Activated T-cell treated with anti-CD3 and anti-CD28 coated beads, Interleukin-2, amount 50 U/mL, for 4 hours (primary cell): Measurements from ENCODE around the gene FLNB. TPM values are rescaled to one million over a fixed set of nuclear protein-coding genes. Genes with fewer than 3 reads are reported as not detected.

Experiments used
- ATAC-seq, 2 donors: fragments of 200-7000 bp; cut with Tn5 transposase; one replicate each; pipeline ENCODE4 v1.10.0; 2021
- DNase-seq: peaks from one replicate; pipeline ENCODE4 v3.0.0-alpha.2; 2020
- H3K27me3 Mint-ChIP-seq: one replicate; pipeline ENCODE4 v1.8.0; 2021; ENCODE audit warnings: low read depth, mixed read lengths
- H3K36me3 Mint-ChIP-seq: one replicate; pipeline ENCODE4 v1.8.0; 2022; ENCODE audit warnings: mixed read lengths; ENCODE audit not compliant: insufficient read depth
- H3K4me1 Mint-ChIP-seq: one replicate; pipeline ENCODE4 v1.8.0; 2021; ENCODE audit warnings: low read depth, mixed read lengths
- H3K4me3 Mint-ChIP-seq: one replicate; pipeline ENCODE4 v1.8.0; 2021; ENCODE audit warnings: mild to moderate bottlenecking, moderate library complexity, mixed read lengths
- H3K9me3 Mint-ChIP-seq: one replicate; pipeline ENCODE4 v1.8.0; 2021; ENCODE audit warnings: mixed read lengths
- total RNA-seq, 3 donors: library from RNA; stranded (reverse); gene quantifications; one replicate each; pipeline ENCODE4 v1.2.1, GENCODE V29; 2021

Gene FLNB
- total RNA-seq, 3 donors from 2014 or later: 16.4 to 23.4 (median 19.4) TPM

DNA sequence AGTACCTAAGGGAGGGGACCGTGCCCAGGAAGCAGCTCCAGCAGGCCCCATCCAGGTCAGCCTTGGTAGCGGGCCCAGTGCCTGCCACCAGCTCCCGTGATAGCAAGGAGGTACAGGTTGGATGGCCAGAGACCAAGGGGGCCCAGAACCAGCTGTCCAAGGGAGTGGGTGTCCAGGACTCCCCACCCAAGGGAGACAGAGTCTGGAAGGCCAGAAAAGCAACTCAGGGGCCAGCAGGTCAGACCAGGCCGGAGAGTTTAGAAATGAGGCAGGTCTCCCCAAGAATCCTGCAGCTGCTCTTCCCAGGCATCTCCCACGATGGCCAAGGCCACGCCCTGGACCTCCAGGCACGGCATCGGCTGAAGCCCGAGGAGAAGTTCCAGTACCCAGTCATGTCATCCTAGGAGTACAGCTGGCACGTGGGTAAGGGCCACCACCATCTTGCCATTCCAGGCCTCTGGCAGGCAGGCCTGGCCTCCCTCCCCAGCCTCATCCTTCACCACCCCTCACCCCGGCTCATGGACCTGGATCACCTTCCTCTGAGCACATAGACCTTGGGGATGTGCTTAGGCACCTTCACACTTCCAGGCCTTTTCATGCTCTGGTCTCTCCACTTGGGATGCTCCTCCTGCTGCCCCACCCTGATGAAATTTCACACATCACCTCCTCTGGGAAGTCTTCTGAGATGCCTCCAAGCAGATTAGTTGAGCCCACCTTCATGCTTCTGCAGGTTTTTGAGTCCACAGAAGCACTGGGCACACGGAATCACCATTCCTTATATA, 172.1 kb downstream of the FLNB start:
- ATAC-seq (no peak), DNase-seq (no peak)
- H3K4me3 Mint-ChIP-seq: no peak overlapping the region
- no peaks in the 10 kb centered on the region for H3K27me3 Mint-ChIP-seq
- H3K9me3 Mint-ChIP-seq: no peaks in the 10 kb centered on the region
- no peaks in the 10 kb centered on the region for H3K36me3 Mint-ChIP-seq
- peaks cover 11% of the 10 kb centered on the region for H3K4me1 Mint-ChIP-seq

DNA sequence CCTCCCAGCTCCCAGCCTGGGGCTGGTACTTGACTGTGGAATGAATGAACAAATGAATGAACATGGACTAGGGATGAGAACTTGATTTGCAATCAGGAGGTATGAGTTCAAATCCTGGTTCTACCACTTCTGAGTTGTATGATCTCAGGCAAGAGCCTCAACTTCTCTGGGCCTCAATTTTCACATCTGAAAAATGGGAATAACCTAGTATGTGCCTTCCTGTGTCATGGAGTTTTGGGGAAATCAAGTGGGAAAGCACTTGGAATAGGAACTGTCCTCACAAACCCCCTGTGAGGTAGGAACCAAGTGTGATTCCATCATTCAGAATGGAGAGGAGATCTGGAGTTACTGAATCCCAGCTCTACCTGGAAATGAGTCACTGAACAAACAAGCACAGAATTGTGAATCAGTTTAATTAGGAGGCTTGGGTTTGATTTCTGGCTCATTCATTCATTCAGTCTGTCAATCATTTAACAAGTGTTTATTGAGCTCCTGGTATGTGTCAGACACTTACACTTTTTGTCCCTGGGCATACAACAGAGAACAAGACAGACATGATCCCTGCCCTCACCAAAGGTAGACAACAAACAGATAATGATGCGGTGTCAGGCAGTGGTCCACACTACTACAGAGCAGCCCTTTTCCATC, 172.8 kb downstream of the FLNB start:
- peaks cover 11% of the 10 kb centered on the region for H3K4me1 Mint-ChIP-seq
- ATAC-seq (no peak), DNase-seq (no peak)
- H3K9me3 Mint-ChIP-seq: no peaks in the 10 kb centered on the region
- no peaks in the 10 kb centered on the region for H3K27me3 Mint-ChIP-seq
- H3K4me3 Mint-ChIP-seq: no peak overlapping the region
- no peaks in the 10 kb centered on the region for H3K36me3 Mint-ChIP-seq

DNA sequence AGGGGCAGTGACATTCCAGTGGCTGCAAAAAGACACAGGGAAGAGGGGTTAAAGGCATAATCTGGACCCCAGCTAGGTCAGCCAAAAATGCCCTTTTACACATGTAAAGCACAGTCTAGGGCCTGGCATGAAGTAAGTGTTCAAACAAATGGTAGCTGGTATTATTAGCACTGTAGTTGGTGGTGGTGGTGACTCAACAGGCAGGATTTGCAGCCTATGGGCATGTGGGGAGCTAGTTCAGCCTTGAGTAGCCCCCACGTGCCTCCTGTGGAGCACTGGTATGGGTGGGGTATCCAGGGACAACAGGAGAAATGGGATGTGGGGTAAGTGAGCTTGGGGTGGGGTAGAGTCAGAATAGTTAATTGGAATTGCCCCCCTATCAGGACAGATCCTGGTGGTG, 175.0 kb downstream of the FLNB start:
- DNase-seq: no peak
- ATAC-seq: no peak
- Mint-ChIP-seq H3K27me3 (no peaks in the 10 kb centered on the region), H3K9me3 (no peaks in the 10 kb centered on the region), H3K4me1 (peaks cover 8% of the 10 kb centered on the region), H3K36me3 (no peaks in the 10 kb centered on the region), H3K4me3 (no peak overlapping the region)

DNA sequence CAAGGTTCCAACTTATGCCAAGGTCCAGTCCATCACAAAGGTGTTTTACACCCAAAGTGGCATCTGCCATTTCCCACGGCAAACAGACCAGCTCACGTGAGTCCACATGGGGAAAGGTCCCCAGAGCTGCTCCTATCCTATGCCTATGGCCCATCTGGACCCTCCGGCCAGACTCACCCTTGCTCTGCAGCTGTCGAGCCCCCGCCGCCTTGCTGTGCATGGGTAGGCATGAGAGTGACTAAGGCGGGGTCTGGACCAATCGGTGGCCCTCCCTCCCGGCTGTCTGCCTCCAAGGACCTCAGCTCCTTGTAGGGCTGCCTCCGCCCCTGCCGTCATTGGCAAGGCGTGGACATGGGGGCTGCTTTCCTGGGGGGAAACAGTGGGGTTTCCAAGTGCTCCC, 175.7 kb downstream of the FLNB start:
- no peaks in the 10 kb centered on the region for H3K9me3 Mint-ChIP-seq
- ATAC-seq (no peak), DNase-seq (no peak)
- no peaks in the 10 kb centered on the region for H3K36me3 Mint-ChIP-seq
- H3K4me3 Mint-ChIP-seq: no peak overlapping the region
- no peaks in the 10 kb centered on the region for H3K27me3 Mint-ChIP-seq
- peaks cover 1% of the 10 kb centered on the region for H3K4me1 Mint-ChIP-seq

DNA sequence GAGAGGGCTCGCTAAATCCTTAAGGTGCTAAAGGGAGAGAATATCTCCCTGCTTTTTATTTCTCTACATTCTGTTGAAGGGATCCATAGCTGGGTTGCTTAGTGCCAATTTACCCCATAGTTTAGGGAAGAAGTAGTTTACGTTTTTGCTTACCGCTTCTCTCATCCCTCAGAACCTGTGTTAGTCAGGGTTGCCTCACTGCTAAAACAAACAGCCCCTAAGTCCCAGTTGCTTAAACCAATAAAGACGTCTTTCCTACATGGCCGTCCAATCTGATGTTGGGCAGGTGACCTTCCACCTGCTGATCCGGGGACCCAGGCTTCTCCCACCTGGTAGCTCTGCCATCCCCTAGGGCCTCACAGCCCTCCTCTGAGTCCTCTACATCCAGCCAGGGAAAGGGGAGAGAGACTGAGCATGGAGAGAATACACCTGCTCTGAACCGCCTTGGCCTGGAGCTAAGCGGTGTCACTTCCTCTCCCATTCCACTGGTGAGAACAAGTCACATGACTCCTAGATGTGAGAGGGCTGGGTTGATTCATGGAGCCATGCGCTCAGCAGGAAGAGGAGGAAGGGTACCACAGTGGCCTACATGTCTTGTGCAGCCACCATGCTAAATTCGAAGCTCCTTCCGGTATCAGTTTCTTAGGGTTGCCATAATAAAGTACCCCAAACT, 176.2 kb downstream of the FLNB start:
- Mint-ChIP-seq H3K36me3 (no peaks in the 10 kb centered on the region), H3K27me3 (no peaks in the 10 kb centered on the region), H3K4me1 (no peaks in the 10 kb centered on the region), H3K4me3 (no peak overlapping the region), H3K9me3 (no peaks in the 10 kb centered on the region)
- ATAC-seq: no peak
- no peak for DNase-seq

DNA sequence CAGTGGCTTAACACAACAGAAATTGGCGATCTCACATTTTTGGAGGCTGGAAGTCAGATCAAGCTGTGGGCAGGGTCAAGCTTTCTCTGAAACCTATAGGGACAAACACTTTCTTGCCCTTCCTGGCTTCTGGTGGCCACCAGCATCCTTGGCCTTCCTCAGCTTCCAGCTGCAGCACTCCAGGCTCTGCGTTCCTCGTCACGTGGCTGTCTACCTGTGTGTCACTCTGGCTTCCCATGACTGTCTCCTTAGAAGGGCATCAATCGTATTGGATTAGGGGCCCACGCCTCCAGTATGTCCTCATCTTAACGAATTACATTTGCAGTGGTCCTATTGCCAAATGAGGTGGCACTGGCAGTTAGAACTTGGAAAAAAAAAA, 176.7 kb downstream of the FLNB start:
- H3K27me3 Mint-ChIP-seq: no peaks in the 10 kb centered on the region
- H3K4me1 Mint-ChIP-seq: no peaks in the 10 kb centered on the region
- no peaks in the 10 kb centered on the region for H3K36me3 Mint-ChIP-seq
- no peak for ATAC-seq
- no peak overlapping the region for H3K4me3 Mint-ChIP-seq
- no peaks in the 10 kb centered on the region for H3K9me3 Mint-ChIP-seq
- no peak for DNase-seq

DNA sequence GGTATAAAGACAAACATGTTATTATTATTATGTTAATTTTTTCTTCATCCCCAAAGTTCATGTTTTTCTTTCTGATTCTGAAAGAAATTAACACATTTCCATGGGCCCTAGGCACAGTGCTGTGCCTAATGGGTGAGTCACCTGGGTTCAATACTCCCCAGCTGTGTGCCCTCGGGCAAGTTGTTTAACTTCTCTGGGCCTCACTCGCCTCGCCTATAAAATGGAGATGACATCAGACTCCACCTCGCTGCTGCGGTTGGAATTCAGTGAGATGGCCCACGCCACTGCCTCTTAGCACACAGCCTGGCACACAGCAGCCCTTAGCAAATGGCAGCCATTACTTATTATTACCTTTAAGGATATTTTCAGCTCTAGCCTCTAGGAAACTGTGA, 179.9 kb downstream of the FLNB start:
- H3K4me3 Mint-ChIP-seq: no peak overlapping the region
- H3K27me3 Mint-ChIP-seq: no peaks in the 10 kb centered on the region
- no peaks in the 10 kb centered on the region for H3K4me1 Mint-ChIP-seq
- ATAC-seq: no peak
- H3K36me3 Mint-ChIP-seq: no peaks in the 10 kb centered on the region
- no peak for DNase-seq
- H3K9me3 Mint-ChIP-seq: no peaks in the 10 kb centered on the region

DNA sequence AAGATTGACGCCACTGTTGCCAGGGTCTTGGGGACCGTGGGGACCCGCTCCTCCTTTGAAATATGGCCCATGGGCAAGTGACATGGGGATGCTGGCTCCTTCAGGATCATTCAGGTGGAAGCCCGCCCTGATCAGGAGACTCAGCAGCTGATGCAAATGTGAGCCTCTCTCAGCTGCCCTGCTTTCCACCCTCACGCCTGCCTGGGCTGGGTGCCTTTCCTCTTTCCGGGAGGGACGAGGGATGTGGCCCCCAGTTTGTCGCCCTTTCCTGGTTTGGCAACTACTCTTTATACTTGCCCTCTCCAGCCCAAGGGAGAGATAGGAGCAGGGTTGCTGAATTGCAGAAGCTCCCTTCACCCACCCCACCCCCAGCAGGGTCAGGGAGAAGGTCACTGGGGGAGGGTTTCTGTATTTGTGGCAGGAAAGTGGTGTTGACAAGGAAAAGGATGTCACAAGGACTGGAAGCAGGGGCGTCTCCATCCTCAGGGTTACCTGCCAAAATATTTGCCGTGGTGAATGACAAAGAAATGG, 180.8 kb downstream of the FLNB start:
- ATAC-seq: no peak
- H3K4me1 Mint-ChIP-seq: no peaks in the 10 kb centered on the region
- no peak for DNase-seq
- H3K27me3 Mint-ChIP-seq: no peaks in the 10 kb centered on the region
- no peaks in the 10 kb centered on the region for H3K36me3 Mint-ChIP-seq
- H3K9me3 Mint-ChIP-seq: no peaks in the 10 kb centered on the region
- no peak overlapping the region for H3K4me3 Mint-ChIP-seq

DNA sequence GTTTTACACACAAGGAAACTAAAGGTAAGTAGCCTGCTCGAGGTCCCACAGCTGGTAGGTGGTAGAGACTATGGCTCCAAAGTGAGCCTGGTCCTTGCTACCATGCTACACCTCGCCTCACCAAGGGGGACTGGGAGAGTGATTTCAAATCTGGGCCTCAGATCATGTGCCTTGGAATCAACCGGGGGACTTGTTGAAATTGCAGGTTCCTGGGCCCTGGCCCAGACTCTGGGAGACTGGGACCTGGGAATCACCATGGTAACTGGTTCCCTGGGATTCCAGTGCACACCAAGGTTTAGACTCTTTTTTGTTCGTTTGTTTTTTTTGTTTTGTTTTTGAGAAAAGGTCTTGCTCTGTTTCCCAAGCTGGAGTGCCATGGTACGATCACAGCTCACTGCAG, 181.5 kb downstream of the FLNB start:
- no peaks in the 10 kb centered on the region for H3K27me3 Mint-ChIP-seq
- H3K4me3 Mint-ChIP-seq: no peak overlapping the region
- H3K36me3 Mint-ChIP-seq: no peaks in the 10 kb centered on the region
- ATAC-seq (no peak), DNase-seq (no peak)
- H3K9me3 Mint-ChIP-seq: no peaks in the 10 kb centered on the region
- no peaks in the 10 kb centered on the region for H3K4me1 Mint-ChIP-seq

DNA sequence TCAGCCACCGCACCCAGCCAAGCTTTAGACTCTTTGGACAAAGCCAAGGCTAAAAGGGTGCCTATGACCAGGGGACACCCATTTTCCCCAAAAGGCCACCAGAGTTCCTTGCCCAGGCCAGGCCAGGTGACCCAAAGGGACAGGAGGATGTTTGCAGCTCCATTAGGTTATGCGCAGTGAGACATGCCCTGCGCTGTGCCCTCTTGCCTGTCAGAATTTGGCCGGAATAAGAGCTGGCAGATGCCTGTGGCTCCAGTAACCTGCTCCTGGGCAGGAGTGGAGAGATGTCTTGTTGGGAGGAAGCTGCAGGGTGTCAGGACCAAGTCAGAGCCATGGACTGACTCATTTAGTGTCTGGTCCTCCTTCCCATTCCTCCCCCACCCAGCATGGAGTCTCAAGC, 182.1 kb downstream of the FLNB start:
- H3K9me3 Mint-ChIP-seq: no peaks in the 10 kb centered on the region
- no peaks in the 10 kb centered on the region for H3K27me3 Mint-ChIP-seq
- no peak for ATAC-seq
- H3K4me3 Mint-ChIP-seq: no peak overlapping the region
- no peaks in the 10 kb centered on the region for H3K36me3 Mint-ChIP-seq
- no peaks in the 10 kb centered on the region for H3K4me1 Mint-ChIP-seq
- no peak for DNase-seq

DNA sequence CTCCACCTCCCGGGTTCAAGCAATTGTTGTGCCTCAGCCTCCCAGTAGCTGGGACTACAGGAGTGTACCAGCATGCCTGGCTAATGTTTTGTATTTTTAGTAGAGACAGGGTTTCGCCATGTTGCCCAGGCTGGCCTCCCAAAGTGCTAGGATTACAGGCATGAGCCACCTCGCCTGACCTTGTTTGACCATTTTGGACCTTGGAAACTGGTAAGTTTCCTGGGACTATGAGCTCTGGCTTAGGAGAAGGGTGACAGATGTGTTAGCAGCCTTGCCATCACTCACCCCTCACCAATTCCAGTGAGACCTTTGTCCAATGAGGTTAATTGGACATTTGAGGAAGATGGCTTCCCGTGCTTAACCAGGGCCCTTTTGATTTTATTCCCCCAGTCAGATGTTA, 182.7 kb downstream of the FLNB start:
- Mint-ChIP-seq H3K36me3 (no peaks in the 10 kb centered on the region), H3K27me3 (no peaks in the 10 kb centered on the region), H3K9me3 (no peaks in the 10 kb centered on the region), H3K4me3 (no peak overlapping the region), H3K4me1 (no peaks in the 10 kb centered on the region)
- no peak for DNase-seq
- ATAC-seq: no peak

DNA sequence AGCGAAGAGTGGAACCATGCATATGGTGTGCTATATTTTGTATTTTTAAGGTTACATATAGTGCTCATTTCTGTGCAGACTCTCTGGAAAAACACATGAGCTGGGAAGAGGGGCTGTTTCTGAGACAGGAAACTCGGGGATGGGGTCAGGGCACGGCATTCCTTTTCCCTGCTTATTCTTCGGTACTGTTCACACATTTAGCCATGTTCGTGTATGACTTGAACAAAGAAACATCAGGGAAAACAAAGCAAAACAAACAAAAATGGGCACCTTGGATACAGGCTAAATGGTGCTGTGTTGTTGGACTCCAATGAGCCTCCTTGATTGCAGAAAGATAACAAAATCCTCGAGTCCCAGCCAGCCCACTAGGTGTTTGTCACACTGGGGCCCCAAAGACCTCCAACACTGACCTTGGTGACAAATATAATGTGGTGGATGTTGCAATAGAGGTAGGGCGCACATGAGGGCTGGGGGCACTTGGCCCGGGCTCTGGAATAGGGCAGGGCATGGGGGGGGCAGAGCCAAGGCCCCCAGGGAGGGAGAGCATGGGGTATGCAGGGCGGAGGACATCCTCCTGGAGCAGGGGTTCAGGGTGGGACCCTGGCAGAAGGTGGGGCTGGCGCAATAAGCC, 183.3 kb downstream of the FLNB start:
- DNase-seq (no peak), ATAC-seq (no peak)
- no peak overlapping the region for H3K4me3 Mint-ChIP-seq
- H3K9me3 Mint-ChIP-seq: no peaks in the 10 kb centered on the region
- H3K4me1 Mint-ChIP-seq: no peaks in the 10 kb centered on the region
- no peaks in the 10 kb centered on the region for H3K36me3 Mint-ChIP-seq
- H3K27me3 Mint-ChIP-seq: no peaks in the 10 kb centered on the region

DNA sequence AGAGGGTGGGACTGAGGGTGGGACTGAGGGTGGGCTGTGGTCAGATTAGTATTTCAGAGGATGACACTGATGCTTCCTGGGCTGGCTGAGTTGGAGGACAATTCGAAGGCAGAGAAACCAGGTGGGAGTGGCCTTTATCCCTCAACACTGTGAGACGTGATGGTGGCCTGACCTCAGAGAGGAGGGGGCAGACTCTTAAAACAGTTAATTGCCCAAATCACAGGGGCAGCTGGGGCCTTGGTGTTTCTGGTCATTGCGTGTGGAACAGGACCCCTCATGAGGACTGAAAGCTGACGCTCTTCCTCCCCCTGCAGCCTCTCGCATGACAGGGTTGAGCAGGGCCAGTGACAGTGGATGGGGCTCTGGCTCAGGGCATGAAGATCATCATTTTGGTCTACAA, 183.8 kb downstream of the FLNB start:
- ATAC-seq (no peak), DNase-seq (no peak)
- Mint-ChIP-seq H3K9me3 (no peaks in the 10 kb centered on the region), H3K4me1 (no peaks in the 10 kb centered on the region), H3K27me3 (no peaks in the 10 kb centered on the region), H3K4me3 (no peak overlapping the region), H3K36me3 (no peaks in the 10 kb centered on the region)

DNA sequence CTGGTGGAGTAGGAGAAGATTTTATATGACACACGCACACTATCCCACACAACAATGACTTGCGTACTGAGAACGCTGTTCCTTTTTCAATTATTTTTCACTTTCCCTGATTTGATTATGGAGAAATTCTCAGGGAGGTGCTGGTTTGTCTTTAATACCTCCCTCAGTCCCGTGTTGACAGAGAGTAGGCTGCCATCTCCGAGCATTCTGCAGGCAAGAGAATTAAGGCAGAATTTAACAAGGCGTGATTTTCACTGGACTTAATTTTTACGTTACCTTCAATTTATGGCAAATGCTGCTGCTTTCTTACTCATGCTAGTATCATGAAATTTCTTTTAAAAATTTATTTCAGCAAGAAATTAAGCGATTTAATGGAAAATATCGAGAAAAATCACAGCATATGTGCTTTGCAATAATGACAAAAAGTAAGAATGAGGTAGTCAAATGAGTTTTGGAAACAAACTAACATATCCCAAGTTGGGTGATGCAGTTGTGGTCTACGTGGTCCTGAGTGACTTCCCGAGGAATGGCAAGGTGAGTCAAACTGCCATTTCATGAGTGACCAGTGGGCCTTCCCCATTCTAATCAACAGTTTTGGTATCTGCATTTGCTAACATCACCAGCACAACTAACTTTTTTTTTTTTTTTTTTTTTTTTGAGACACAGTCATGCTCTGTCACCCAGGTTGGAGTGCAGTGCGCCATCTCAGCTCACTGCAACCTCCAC, 185.6 kb downstream of the FLNB start:
- Mint-ChIP-seq H3K9me3 (no peaks in the 10 kb centered on the region), H3K4me3 (no peak overlapping the region), H3K36me3 (no peaks in the 10 kb centered on the region), H3K4me1 (no peaks in the 10 kb centered on the region), H3K27me3 (no peaks in the 10 kb centered on the region)
- DNase-seq: no peak
- no peak for ATAC-seq
